RCC 7860 (cell line): ENCODE measurements around the gene TXN.
A peak's percentile ranks its signal among the peaks of the same experiment; 100 is the strongest.

ENCODE experiments used
- DNase-seq: peaks from one replicate; pipeline ENCODE4 v3.0.0-alpha.2; 2015; ENCODE audit warnings: low spot score
- FAIRE-seq: peaks from 2 replicates; lab custom pipeline; 2012; peaks lifted over from hg19 to GRCh38; lab: Jason Lieb, UNC

TXN gene

DNA sequence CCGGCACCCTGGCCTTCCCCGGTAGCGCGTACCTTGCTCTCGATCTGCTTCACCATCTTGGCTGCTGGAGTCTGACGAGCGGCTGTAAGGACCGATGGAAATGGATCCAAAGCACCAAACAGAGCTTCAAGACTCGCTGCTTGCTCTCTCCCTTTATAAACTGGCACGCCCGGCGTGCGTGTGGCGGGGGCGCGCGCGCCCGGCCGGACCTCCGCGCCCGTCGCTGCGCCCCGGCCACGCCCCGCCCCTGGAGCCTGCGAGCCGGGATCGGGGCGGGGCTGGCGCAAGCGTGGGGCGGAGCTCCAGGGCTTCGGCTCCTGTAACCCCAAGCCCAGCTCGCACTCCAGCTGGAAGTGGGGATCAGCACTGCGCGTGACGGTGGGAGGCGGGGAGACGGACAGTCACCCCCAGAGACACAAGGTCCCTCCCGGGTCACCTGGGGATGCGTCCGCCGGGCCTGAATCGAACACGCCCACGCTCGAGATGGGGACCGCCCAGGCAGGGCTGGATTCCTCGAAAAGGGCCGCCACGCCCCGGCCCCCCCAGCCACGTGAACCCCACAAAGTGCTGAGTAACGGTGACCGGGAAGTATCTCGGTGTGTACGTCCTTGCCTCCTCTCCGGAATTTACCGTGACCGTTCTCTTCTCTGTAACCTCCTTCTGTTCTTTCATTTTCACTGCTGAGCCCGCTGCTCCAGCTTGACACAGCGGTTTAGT lies at the start of gene TXN:
TXN (minus strand) TSS at position 128 of the 717 bp plus-strand sequence; CDS start at position 56, 72 bp downstream.
- FAIRE-seq (no peak), DNase-seq (peak; percentile 76)

DNA sequence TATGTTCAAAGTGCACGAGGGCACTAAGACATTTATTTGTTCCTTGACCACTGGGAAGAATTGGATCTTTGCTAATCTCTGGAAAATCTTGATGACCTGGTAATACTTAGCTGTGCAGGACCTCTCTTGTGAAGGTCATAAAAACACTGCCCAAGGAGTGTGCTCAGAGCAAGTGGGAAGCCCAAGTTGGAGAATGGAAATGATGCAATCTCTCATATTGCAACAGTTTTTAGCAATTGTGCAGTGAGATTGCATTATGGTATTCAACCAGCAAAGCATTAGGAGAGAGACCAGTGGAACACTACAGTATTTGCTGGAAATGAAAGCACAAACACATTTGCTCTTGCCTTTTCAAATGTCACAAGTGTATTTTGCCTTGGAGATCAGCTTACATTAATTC lies 46.8 kb upstream of the TXN start:
- no peak for DNase-seq
- FAIRE-seq = no peak

DNA sequence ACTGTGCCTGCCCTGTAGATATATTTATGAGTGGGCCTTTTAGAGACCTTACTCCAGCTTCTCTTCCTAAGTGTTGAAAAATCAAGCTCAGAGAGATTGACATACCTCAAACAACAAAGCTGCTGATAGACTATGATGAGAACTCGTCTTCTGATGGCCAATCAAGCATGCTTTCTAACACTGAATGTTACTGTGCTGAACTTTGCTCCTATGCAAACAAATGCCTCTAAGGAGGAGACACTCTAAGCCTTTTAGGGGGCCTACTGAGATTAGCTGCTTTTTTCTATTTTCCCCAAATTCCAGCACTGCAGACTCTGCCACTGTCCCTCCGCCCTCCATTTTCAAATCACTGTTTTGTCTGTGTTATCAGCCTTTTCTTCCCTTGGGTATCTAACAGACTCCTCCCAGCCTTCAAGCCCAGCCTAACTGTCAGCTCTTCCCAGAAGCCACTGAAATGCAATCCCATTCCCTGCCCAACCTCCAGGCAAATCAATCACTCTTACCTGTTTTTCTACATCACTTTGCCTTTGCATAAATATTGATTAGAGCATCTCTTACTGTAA lies 41.8 kb upstream of the TXN start:
- FAIRE-seq = no peak
- DNase-seq = no peak

DNA sequence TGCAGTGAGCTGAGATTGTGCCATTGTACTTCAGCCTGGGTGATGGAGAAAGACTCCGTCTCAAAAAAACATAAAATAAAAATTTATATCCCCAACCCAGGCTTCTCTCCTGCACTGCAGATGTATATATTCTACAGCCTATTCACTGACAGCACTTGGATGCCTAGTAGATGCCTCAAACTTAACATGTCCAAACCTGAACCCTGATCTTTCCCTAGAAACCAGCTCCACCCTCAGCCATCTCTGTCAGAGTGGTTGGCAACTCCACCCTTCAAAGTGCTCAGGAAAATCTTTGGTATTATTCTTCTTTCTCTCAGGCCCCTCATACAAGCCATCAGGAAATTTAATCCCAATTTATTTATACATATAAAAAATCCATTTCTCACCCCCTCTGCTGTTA lies 36.9 kb upstream of the TXN start:
- no peak for DNase-seq
- no peak for FAIRE-seq

DNA sequence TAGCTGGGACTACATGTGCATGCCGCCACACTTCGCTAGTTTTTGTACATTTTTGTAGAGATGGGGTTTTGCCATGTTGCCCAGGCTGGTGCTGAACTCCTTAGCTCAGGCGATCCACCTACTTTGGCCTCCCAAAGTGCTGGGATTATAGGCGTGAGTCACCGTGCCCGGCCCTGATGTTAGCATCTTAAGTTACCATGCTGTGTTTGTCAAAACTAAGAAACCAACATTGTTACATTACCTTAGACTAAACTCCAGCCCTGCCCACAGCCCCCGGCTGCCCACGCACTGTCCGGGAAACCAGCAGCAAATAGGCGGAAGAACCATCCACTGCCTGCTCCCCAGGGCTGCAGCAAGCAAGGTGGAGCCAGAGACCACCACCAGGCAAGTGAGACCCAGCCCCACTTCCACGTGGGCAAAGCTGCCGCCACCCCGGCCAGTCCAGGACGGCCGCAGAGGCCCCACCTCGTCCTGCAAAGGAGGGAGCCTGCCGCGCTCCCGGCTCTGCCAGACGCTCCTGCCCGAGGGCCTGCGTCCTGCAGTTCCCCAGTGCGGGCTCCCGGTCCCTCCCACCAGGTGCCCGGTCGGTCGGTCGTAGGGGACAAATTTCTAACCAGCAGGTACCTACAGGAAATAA lies 35.7 kb upstream of the TXN start:
- FAIRE-seq (no peak), DNase-seq (no peak)

DNA sequence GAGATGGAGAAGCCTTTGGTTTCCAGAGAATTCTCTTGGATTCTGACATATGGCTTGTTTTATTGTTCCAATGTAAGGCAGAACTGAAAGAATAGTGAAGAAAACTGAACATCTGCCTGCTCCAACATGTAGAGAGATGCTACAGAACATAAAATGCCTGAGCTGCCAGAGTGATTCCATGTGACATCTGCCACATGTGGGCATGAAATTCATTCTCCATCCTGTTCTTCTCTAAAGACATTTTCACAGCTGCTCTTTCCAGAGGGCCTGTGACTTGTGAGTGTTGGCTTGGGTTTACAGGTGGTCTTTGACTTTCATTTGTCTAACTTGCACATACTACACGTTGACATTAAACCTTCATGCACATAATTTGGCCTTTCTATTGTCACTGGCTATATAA lies 33.7 kb upstream of the TXN start:
- DNase-seq (no peak), FAIRE-seq (no peak)

DNA sequence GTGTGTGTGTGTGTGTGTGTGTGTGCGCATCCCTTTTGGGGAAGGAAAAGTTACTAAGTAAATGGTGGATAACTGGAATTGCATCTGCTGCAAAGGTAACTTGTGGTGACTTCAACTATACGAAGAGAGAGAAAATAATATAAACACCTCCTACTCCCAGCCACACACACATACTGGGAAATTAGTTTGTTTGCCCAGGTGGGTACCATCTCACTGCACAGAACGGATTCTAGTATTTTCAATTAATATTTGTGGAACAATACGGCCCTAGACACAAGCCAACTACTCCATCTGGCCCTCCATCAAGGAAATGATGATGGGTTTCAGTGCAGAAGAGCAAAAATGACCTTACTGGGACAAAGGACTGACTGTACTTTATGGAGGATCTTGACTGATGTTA lies 32.2 kb upstream of the TXN start:
- no peak for FAIRE-seq

DNA sequence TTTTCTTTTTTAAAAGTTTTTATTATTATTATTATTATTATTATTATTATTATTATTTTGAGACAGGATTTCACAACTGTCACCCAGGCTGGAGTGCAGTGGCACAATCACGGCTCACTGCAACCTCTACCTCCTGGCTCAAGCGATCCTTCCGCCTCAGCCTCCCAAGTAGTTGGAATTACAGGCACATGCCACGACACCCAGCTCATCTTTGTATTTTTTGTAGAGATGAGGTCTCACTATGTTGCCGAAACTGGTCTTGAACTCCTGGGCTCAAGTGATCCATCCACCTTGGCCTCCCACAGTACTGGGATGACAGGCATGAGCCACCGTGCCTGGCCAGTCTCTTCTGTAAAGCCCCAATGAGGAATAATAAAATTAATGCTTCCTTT lies 31.0 kb upstream of the TXN start:
- no peak for FAIRE-seq
- no peak for DNase-seq

More for the DNA sequence above, 32.2 kb upstream of the TXN start:
- DNase-seq = no peak

DNA sequence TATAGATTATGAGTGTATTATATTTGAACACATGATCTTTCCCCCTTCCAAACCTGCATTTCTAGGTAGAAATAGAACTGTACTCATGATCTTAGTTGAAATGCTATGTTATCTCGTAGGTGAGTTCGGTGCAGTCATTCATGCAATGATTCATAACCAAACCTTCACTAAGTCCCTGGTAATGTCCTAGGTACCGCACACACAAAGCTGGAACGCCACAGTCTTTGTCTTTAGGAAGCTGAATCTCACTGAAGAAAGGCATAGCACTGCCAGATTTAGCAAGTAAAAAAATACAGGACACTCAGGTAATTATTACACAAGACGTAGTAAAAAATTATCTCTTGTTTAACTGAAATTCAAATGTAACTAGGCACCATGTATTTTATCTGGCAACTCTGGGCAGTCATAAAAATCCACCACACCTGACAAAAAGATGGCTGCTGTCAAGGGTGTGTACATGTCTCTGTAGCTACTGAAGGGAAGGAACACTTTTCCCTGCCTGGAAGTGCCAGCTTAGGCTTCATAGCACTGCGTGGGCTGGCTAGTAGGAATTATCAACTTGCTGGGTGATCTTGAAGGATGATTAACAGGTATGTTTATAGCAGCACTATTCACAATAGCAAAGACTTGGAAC lies 28.0 kb upstream of the TXN start:
- FAIRE-seq (no peak), DNase-seq (no peak)

DNA sequence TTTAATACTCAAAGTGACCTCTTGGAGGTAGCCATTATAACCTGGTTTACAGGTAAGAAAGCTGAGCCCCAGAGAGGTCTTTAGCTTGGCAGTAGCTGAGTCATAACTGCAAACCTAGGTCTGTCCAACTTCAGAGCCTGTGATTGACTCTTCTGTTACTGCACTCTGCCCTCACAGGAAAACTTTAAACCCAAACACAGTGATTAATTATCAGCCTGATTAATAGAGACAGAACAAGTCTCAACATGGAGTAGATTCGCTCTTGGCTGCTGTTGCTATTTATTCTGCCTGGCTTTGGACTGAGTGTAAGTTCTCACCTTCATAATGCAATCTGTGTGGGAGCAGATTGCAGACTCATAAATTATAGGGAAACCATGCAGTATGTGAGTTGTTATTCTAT lies 27.4 kb upstream of the TXN start:
- FAIRE-seq (no peak), DNase-seq (no peak)

DNA sequence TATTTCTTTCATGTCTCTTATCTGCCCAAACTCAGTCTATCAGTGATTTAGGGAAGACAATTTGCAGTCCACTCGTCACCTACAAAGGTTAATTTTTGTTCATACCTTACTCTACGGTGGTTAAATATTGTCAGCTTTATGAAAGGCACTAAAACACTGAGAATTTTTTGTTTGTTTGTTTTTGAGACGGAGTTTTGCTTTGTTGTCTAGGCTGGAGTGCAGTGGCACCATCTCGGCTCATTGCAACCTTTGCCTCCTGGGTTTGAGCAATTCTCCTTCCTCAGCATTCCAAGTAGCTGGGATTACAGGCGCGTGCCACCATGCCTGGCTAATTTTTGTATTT lies 26.4 kb upstream of the TXN start:
- no peak for FAIRE-seq
- no peak for DNase-seq

DNA sequence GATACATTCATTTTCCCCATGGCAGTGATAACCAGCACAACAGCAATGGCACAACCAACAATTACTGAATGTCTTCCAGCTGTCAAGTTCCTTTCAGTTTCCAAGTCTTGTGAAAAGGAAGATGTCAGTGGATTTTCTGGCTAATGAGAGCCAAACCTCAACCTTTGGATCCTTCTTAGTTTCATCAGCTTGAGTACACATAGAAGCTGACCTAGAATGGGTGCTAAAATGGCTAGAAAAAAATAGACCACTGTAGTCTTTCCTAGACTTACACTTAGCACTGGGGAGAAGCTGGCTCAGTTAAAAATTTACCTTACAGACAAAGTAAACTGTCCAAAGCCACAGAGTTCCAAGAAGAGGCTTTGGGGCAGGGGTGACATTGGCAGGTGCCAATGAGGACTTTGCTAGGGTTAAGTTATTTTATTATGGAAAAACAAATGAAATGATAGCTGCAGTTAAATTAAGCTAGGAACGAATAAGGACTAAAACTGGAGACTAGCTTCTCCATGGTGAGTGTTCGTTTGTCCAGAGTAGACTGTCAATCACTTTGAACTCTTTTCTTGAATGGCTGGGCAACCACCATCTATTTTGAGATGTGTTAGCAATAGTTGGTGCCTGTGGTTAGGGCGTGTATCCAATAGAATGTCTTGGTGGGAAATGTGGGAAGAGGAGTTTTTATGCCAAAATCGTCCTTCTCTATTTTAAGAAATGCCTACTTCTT lies 25.9 kb upstream of the TXN start:
- DNase-seq (no peak), FAIRE-seq (no peak)

DNA sequence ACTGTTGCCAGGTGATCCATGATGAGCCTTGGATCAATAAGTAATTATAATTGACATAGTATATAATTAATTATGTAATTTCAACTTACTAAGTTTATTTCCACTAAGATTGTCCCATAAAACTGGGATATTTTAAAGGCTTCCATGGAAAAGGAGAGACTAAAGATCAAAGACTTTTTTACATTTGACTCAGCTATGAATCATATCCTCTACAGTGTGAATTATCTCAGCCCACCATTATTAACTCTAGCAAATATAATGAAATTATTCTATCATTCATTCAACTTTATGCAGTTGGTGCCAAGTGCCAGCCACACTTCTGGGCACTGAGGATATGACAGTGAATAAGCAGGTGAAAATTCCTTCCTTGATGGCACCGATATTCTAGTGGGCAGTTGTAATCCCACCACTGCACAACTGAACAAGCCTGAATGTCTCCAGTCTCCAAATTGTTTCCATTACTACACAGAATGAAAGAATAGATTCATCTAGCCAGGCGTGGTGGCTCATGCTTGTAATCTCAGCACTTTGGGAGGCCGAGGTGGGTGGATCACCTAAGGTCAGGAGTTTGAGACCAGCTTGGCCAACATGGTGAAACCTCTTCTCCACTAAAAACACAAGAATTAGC lies 21.9 kb upstream of the TXN start:
- no peak for DNase-seq
- FAIRE-seq = no peak

DNA sequence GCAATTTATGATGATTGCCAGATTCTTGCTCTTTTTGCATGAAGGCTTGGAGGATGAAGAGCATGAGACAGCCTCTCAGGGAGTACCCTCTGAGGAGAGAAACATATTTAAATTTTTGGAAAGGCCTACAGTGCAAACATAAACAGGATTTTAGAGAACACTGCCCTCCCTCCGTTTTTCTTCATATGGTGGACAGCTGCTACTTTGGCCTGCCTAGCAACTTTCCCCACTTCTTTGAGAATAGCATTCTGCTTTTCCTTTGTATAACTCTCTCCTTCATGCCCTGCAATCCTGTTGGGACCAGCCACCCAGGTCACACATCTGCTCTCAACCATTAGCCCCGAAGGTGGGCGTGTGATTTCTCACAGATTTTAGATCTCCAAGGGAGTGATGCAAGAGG lies 20.5 kb upstream of the TXN start:
- FAIRE-seq = no peak

DNA sequence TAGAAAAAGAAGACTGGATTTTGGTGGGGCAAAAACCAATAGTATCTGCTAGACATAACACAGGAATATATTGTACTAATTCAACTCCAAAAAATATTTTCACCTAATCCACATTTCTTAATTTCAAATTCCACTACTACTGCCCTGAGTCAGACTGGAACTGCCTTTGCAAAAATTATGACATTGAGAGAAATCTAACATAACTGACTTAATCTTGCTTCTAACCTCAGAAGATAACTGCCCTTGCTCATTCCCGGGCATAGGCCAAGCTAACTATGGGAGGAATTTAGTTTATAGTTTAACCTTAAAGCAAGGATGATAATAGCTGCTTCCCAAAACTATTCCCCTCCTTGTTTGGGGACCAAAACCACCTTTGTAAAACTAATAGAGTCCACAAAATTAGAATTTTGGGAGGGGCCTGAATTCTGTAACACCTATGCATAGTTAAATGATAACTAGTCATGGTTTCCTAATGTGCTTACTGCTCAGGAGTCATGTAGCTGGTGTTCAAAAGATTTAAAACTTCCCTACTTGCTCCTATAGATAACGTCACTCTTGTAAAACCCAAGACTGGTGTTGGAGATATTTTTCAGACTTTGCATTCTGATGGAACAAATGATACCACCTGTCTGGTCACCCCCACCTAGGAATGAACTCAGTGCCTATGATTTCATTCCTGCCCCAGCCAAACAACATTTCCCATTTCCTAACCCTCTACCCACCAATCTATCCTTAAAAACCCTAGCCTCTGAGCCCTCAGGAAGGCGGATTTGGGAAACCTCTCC lies 14.1 kb upstream of the TXN start:
- DNase-seq (no peak), FAIRE-seq (no peak)

More for the DNA sequence above, 20.5 kb upstream of the TXN start:
- DNase-seq = no peak

DNA sequence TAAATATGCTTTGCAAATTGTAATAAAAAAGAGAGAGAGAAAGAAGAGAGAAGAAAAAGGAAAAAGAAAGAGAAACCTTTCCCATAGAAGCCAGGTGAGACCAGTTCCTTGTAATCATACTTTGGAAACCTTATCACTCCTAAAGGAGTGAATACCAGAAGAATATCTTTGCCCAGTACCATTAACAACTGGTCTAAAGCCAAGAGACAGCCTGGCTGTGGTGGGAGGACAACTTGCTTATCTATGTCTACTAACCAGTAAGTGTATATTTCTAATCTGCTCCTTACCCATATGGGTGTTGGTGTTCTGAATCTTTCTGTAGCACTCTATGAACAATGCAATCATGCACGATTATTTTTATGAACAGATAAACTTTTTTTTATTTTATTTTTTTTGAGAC lies 10.5 kb upstream of the TXN start:
- no peak for DNase-seq
- no peak for FAIRE-seq

DNA sequence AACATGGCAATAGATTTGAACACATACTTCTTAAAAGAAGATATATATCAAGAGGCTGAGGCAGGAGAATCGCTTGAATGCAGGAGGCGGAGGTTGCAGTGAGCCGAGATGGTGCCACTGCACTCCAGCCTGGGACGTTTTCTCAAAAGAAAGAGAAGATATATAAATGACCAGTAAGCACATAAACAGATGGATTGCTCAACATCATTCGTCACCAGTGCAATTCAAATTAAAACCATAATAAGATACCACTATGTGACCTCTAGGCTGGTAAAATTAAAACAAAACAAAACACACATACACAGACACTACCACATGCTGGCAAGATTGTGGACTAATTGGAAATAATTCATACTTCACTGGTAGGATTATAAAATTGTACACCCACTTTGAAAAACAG lies 5.3 kb upstream of the TXN start:
- no peak for DNase-seq
- FAIRE-seq = no peak

DNA sequence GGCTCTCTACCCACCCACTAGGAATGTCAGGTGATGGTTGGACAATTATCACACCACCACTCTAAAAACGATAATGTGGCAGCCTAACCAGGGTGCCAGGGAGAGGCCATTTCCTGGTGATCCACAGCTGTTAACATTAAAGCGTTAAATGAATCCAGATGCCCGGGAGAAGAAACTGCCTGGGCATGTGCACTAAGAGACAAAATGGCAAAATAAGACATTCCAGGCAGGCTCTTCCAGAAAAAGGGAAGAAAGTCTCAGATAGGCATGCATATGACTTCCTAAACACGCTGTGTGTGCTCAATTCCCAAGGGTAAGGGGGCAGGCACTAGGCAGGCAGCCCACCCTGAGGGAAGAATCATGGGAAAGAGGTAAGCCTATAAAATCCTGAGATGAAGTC lies 4.6 kb upstream of the TXN start:
- FAIRE-seq = no peak

DNA sequence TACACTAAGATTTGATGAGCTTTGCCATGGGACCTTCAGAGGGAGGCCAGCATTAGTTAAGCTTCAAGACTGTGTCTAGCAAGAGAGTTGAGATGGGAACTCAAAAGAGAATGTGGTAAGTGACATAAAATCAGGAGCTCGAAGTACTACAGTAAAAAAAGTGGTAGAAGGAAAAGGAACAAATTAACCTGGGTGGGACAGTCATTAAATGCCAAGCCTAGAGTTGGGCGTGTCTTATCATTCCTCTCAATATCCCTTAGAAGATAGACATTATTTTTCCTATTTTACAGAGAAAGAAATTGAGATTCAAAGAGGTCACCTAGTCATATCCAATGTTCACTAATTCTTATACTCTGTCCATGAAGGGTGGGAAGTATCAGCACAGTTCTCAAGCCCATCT lies 3.3 kb upstream of the TXN start:
- DNase-seq (no peak), FAIRE-seq (no peak)

More for the DNA sequence above, 4.6 kb upstream of the TXN start:
- no peak for DNase-seq

DNA sequence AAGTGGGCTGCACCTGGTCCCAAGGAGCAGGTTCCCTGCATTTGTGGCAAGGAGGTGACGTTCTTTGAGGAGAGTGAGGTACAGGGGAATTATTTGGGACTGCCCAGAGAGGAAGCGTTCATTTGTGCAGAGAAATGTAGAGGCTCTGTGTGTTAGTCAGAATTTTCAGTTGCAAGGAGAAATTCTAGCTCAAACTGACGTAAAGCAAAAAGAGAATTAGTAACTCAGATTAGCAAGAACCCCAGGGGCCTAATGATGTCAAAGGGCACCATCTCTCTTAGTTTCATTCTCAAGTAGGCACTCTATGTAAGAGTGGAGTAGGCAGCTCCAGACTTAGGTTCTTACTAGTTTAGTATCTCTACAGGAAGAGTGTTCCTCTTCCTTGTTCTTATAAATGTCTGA lies 2.4 kb upstream of the TXN start:
- FAIRE-seq = no peak

More for the DNA sequence above, 2.4 kb upstream of the TXN start:
- no peak for DNase-seq
